Mesenchymal stem cell (in vitro differentiated cells and primary cell): ENCODE results near the gene KLHL8. TPM values are rescaled to one million over a fixed set of nuclear protein-coding genes. Genes with fewer than 3 reads are reported as not detected.

Source experiments
- DNase-seq: peaks from one replicate; pipeline ENCODE4 v3.0.0-alpha.2; 2013
- H2AFZ ChIP-seq: one replicate; pipeline ENCODE4 v1.6.1; 2013; ENCODE audit warnings: low read depth, mild to moderate bottlenecking, control low read depth, inconsistent platforms, low read length, moderate library complexity
- H2AK5ac ChIP-seq: 2 replicates; pipeline ENCODE4 v1.6.1; 2013; ENCODE audit warnings: low read length, moderate library complexity, mild to moderate bottlenecking, inconsistent platforms; ENCODE audit not compliant: severe bottlenecking
- H2BK120ac ChIP-seq: one replicate; pipeline ENCODE4 v1.6.1; 2013; ENCODE audit warnings: low read depth, mild to moderate bottlenecking, inconsistent platforms, low read length, moderate library complexity
- H2BK12ac ChIP-seq, 2 experiments: one replicate each; pipeline ENCODE4 v1.6.1; 2013; ENCODE audit warnings: inconsistent platforms in 2 of 2, low read length in 2 of 2, mild to moderate bottlenecking in 2 of 2, moderate library complexity in 2 of 2, control low read depth in 1 of 2
- H2BK15ac ChIP-seq: one replicate; pipeline ENCODE4 v1.6.1; 2013; ENCODE audit warnings: mild to moderate bottlenecking, low read depth, inconsistent platforms; ENCODE audit not compliant: poor library complexity, severe bottlenecking
- H2BK5ac ChIP-seq: 2 replicates; pipeline ENCODE4 v1.6.1; 2013; ENCODE audit warnings: low read depth, mild to moderate bottlenecking, low read length, control low read depth, inconsistent platforms; ENCODE audit not compliant: poor library complexity, severe bottlenecking
- H3K14ac ChIP-seq, 2 experiments: one replicate each; pipeline ENCODE4 v1.6.1; 2013; ENCODE audit warnings: inconsistent platforms in 2 of 2, low read length in 2 of 2, control low read depth in 1 of 2, mild to moderate bottlenecking in 1 of 2, moderate library complexity in 1 of 2
- H3K18ac ChIP-seq, 2 experiments: one replicate each; pipeline ENCODE4 v1.6.1; 2013; ENCODE audit warnings: inconsistent platforms in 2 of 2, low read length in 2 of 2, control low read depth in 1 of 2, low read depth in 1 of 2, mild to moderate bottlenecking in 1 of 2
- H3K23ac ChIP-seq, 2 experiments: one replicate each; pipeline ENCODE4 v1.6.1; 2013; ENCODE audit warnings: inconsistent platforms in 2 of 2, low read length in 2 of 2, mild to moderate bottlenecking in 2 of 2, moderate library complexity in 2 of 2, control low read depth in 1 of 2
- H3K27ac ChIP-seq: 2 replicates; pipeline ENCODE4 v1.5.1; 2013; ENCODE audit warnings: mild to moderate bottlenecking, moderate library complexity, low read length, control low read depth, inconsistent platforms; ENCODE audit not compliant: poor library complexity, severe bottlenecking
- H3K27me3 ChIP-seq, 2 experiments: 2 replicates each; pipeline versions ENCODE4 v1.6.1 to v1.7.0; 2013; ENCODE audit warnings: low read length in 2 of 2, mild to moderate bottlenecking in 2 of 2, moderate library complexity in 2 of 2, control low read depth in 1 of 2, inconsistent platforms in 1 of 2; ENCODE audit not compliant: control insufficient read depth in 1 of 2, insufficient read depth in 1 of 2
- H3K36me3 ChIP-seq, 2 experiments: 2 replicates each; pipeline versions ENCODE4 v1.6.1 to v1.7.0; 2013; ENCODE audit warnings: low read length in 2 of 2, control low read depth in 1 of 2, inconsistent platforms in 1 of 2, low read depth in 1 of 2, mild to moderate bottlenecking in 1 of 2; ENCODE audit not compliant: insufficient read depth in 2 of 2, control insufficient read depth in 1 of 2
- H3K4ac ChIP-seq, 2 experiments: one replicate each; pipeline ENCODE4 v1.6.1; 2013; ENCODE audit warnings: inconsistent platforms in 2 of 2, low read length in 2 of 2, mild to moderate bottlenecking in 2 of 2, moderate library complexity in 2 of 2, control low read depth in 1 of 2, low read depth in 1 of 2
- H3K4me1 ChIP-seq: 2 replicates; pipeline ENCODE4 v1.6.1; 2013; ENCODE audit warnings: low read depth, low read length, control low read depth; ENCODE audit not compliant: control insufficient read depth, insufficient read depth
- H3K4me2 ChIP-seq: 2 replicates; pipeline ENCODE4 v1.6.1; 2013; ENCODE audit warnings: low read length, mild to moderate bottlenecking, inconsistent platforms; ENCODE audit not compliant: poor library complexity, severe bottlenecking
- H3K4me3 ChIP-seq, 2 experiments: 2 replicates each; pipeline versions ENCODE4 v1.5.1 to v1.7.0; 2013; ENCODE audit warnings: low read length in 2 of 2, mild to moderate bottlenecking in 2 of 2, control low read depth in 1 of 2, low read depth in 1 of 2; ENCODE audit not compliant: insufficient read depth in 1 of 2
- H3K79me1 ChIP-seq: replicated peaks from 2 replicates; pipeline ENCODE4 v1.6.1; 2013; ENCODE audit warnings: mild to moderate bottlenecking, control low read depth, low read length, inconsistent platforms; ENCODE audit not compliant: poor library complexity, severe bottlenecking
- H3K9ac ChIP-seq: 2 replicates; pipeline ENCODE4 v1.7.0; 2013; ENCODE audit warnings: mild to moderate bottlenecking, low read length, moderate library complexity
- H3K9me3 ChIP-seq: 2 replicates; pipeline ENCODE4 v1.7.0; 2013; ENCODE audit warnings: mild to moderate bottlenecking, low read length; ENCODE audit not compliant: control insufficient read depth
- H4K8ac ChIP-seq: one replicate; pipeline ENCODE4 v1.6.1; 2013; ENCODE audit warnings: inconsistent platforms, mild to moderate bottlenecking, low read length, moderate library complexity
- H4K91ac ChIP-seq: one replicate; pipeline ENCODE4 v1.6.1; 2013; ENCODE audit warnings: mild to moderate bottlenecking, low read length, inconsistent platforms
- WGBS: methylation state at CpG from one replicate; pipeline ENCODE4 v1.1.7; 2013; ENCODE audit warnings: mixed read lengths; 5-methylcytosine and 5-hydroxymethylcytosine counted together
- polyA plus RNA-seq, 2 experiments: library from polyadenylated mRNA; stranded (reverse); fragments of 200-250 nt; gene quantifications; one replicate each; pipeline ENCODE4 v1.2.3, GENCODE V29; 2013

KLHL8 gene
- polyA plus RNA-seq (2013, experiment 1 of 2), result 5.6 TPM
- 5.5 TPM for polyA plus RNA-seq (2013, experiment 2 of 2)

DNA sequence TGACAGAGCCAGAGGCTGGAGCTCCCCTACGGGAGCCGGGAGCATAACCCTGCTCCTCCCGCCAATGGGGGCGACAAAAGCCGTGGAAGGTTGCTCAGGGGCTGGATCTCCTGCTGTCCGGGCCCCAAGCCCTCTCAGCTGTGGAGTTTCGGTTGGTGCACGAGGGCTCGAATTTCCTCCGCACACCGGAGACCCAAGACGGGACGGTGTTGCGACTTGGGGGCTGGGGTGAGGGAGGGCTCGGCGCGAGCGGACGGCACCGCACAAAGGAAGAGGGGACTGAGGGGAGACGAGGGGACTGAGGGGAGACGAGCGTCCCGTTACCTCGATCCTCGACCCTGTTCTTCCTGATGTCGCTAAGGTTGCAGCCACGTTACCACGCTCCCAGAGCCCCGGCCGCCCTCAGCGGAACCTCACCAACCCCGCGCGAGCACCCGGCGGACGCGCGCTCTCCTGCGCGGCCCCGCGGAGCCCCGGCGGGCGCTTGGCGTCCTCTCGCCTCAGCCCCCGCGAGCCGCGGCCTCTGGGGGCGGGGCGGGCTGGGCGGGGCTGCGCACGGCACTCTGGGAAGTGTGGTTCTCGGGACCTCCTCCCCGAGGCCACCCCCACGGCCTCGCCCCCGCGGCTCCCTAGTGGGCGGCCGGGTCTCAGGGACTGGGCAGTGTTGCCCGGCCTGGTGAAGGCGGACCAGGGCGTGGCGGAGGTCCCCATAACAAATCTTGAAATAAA is at the start of gene KLHL8:
TSS of gene KLHL8 (minus strand) at position 525 of the 729 bp plus-strand sequence. CDS start 25,079 bp downstream, outside the sequence.
- Histone ChIP-seq H2AK5ac (no peak within 1 kb of the TSS), H4K91ac (peak within 1 kb of the TSS; percentile 77), H2BK15ac (peak within 1 kb of the TSS; percentile 60), H2BK5ac (peak within 1 kb of the TSS; percentile 71), H3K27ac (peak within 1 kb of the TSS; percentile 61), H2BK120ac (peak within 1 kb of the TSS; percentile 15), H2AFZ (peak within 1 kb of the TSS; percentile 73), H3K36me3 (no peaks in the 10 kb centered on the region), H4K8ac (peak within 1 kb of the TSS; percentile 72), H3K9ac (peak within 1 kb of the TSS; percentile 96), H3K27me3 (no peaks in the 10 kb centered on the region), H3K4me1 (peaks cover 2% of the 10 kb centered on the region), H3K4ac (peak within 1 kb of the TSS; percentile 51 to 96), H3K23ac (peak within 1 kb of the TSS in 1 of 2 experiments; percentile 10), H3K4me3 (peak within 1 kb of the TSS; percentile 72 to 98), H3K9me3 (no peaks in the 10 kb centered on the region), H2BK12ac (peak within 1 kb of the TSS in 1 of 2 experiments; percentile 40), H3K18ac (peak within 1 kb of the TSS; percentile 54 to 96), H3K14ac (peak within 1 kb of the TSS in 1 of 2 experiments; percentile 98), H3K79me1 (peaks cover 14% of the 10 kb centered on the region), H3K4me2 (peak within 1 kb of the TSS; percentile 90)
- peak; percentile 90 for DNase-seq
- under 1% methylated on average over 59 of the region's 70 CpGs for WGBS

DNA sequence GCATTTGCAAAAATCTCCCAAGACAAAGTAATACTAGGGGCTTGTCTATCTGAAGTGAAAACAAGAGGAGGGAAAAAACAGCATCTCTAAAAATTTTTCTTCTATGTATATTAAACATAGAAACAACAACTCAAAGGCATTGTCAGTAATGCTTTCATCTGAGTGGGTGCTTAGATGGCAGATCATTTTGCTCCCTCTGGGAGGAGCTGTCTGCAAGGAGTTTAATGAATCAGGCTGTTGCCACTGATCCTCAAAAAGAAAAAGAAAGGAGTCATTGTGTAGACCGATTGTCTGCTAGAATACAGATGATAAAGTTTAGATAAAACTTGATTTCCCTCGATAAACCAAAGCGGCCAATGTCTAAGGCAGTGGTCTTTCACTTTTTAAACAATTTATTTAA is 49.7 kb upstream of the KLHL8 start:
- Histone ChIP-seq H3K14ac (no peak overlapping the region), H4K91ac (no peak overlapping the region), H3K4me3 (no peak overlapping the region), H3K23ac (no peak overlapping the region), H2BK15ac (no peak overlapping the region), H2BK120ac (no peak overlapping the region), H3K18ac (no peak overlapping the region), H3K36me3 (no peaks in the 10 kb centered on the region), H3K4me1 (no peaks in the 10 kb centered on the region), H3K4ac (no peak overlapping the region), H3K9me3 (no peaks in the 10 kb centered on the region), H3K27ac (no peak overlapping the region), H3K4me2 (no peak overlapping the region), H2AFZ (no peak overlapping the region), H3K27me3 (no peaks in the 10 kb centered on the region), H2BK12ac (no peak overlapping the region), H2AK5ac (no peak overlapping the region), H2BK5ac (no peak overlapping the region), H3K9ac (no peak overlapping the region), H4K8ac (no peak overlapping the region), H3K79me1 (no peaks in the 10 kb centered on the region)
- peak; percentile 45 for DNase-seq
- WGBS, result no CpG with 5 or more reads among the region's 3 CpGs

DNA sequence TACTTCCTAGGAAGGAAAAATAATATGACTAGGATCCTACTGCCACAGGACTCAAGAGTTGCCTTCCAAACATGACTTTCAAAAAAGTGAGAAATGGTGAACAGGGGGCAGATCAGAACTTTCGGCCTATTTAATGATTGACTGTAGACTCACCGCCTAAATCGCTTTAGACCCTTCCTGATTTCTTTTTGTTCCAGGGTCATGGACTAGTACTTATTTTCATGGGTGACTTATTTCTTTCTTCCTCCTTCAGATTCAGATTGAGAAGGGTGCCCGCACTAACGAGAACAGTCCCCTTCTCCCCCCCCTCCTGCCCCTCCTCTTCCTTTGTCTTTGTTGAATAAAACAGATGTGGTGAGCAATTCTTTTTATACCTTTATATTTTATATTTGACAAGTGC is 48.0 kb upstream of the KLHL8 start:
- no peak overlapping the region for H2BK15ac ChIP-seq
- H3K4me2 ChIP-seq, result no peak overlapping the region
- no peak overlapping the region for H2AFZ ChIP-seq
- no peak overlapping the region for H2BK12ac ChIP-seq
- H2AK5ac ChIP-seq, result no peak overlapping the region
- H3K23ac ChIP-seq, result no peak overlapping the region
- no peaks in the 10 kb centered on the region for H3K36me3 ChIP-seq
- H3K4me3 ChIP-seq, result no peak overlapping the region
- H2BK5ac ChIP-seq, result no peak overlapping the region
- no peak overlapping the region for H3K4ac ChIP-seq
- no peak overlapping the region for H3K14ac ChIP-seq
- no peaks in the 10 kb centered on the region for H3K79me1 ChIP-seq
- DNase-seq, result no peak
- H3K9ac ChIP-seq, result no peak overlapping the region
- H4K91ac ChIP-seq, result no peak overlapping the region
- H3K9me3 ChIP-seq, result no peaks in the 10 kb centered on the region
- H3K27me3 ChIP-seq, result no peaks in the 10 kb centered on the region
- 100% methylated on average over 1 of the region's 5 CpGs for WGBS
- H3K18ac ChIP-seq, result no peak overlapping the region
- no peak overlapping the region for H2BK120ac ChIP-seq
- no peak overlapping the region for H4K8ac ChIP-seq
- no peaks in the 10 kb centered on the region for H3K4me1 ChIP-seq
- no peak overlapping the region for H3K27ac ChIP-seq

DNA sequence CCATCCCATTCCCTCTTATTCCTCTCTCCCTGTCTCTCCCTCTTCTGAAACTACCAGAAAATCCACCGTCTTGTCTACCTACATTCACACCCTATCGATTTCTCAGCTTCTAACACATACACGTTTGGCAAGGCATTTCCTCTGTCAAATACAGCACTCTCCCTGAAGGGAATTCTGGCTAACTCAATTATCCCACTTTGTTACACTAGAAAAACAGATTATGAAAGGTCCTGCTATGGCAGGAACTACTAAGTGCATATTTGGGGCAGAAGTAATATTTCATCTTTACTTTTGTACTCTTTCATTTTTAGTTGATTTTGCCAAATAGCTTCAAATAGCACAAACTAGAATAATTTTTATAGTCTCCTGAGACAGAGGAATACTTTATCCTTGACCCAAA is 46.6 kb upstream of the KLHL8 start:
- Histone ChIP-seq H3K79me1 (no peaks in the 10 kb centered on the region), H2AFZ (no peak overlapping the region), H3K27ac (no peak overlapping the region), H2BK12ac (no peak overlapping the region), H2AK5ac (no peak overlapping the region), H3K4ac (no peak overlapping the region), H2BK120ac (no peak overlapping the region), H3K4me2 (no peak overlapping the region), H3K14ac (no peak overlapping the region), H3K36me3 (no peaks in the 10 kb centered on the region), H3K9me3 (no peaks in the 10 kb centered on the region), H3K23ac (no peak overlapping the region), H4K91ac (no peak overlapping the region), H3K4me3 (no peak overlapping the region), H3K4me1 (no peaks in the 10 kb centered on the region), H2BK5ac (no peak overlapping the region), H3K9ac (no peak overlapping the region), H3K27me3 (no peaks in the 10 kb centered on the region), H4K8ac (no peak overlapping the region), H3K18ac (no peak overlapping the region), H2BK15ac (no peak overlapping the region)
- WGBS, result 47% methylated on average over 3 of the region's 3 CpGs
- DNase-seq, result no peak
